ENCODE results near the gene TCERG1.
A peak's percentile ranks its signal among the peaks of the same experiment; 100 is the strongest.

TCERG1 gene

DNA sequence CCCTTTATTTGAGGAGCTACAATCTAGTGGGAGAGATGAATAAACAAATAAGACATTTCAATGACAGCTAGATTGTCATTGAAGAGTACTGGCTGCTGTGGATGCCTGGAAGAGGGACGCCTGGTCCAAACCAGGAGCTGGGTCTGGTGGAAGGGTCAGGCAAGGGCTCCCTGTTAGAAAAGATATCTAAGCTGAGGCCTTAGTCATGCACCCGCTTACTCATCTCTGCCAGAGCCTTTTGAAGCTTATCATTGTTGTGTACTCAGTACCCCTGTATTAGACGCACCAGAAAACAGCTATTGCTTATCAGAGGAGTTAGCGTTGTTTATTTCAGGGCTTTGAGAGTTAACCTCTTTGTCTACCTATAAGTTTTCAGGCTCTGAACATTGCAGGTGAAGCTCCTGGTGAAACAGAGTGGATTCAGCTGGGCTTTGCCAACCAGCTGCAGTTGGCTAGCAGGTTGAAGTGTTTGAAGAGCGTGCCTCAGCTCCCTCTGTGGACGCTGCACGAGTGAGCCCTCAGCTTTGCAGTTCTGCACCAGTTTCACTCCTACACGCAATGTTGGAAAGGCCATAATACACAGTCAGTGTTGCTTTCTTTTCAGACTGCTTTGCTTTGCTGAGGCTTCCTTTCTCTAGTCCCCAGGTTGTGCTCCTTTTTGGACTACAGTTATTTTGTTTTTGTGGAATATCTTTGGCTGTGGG lies 74.4 kb downstream of the TCERG1 start:
- TF ChIP-seq, protein P1, sequence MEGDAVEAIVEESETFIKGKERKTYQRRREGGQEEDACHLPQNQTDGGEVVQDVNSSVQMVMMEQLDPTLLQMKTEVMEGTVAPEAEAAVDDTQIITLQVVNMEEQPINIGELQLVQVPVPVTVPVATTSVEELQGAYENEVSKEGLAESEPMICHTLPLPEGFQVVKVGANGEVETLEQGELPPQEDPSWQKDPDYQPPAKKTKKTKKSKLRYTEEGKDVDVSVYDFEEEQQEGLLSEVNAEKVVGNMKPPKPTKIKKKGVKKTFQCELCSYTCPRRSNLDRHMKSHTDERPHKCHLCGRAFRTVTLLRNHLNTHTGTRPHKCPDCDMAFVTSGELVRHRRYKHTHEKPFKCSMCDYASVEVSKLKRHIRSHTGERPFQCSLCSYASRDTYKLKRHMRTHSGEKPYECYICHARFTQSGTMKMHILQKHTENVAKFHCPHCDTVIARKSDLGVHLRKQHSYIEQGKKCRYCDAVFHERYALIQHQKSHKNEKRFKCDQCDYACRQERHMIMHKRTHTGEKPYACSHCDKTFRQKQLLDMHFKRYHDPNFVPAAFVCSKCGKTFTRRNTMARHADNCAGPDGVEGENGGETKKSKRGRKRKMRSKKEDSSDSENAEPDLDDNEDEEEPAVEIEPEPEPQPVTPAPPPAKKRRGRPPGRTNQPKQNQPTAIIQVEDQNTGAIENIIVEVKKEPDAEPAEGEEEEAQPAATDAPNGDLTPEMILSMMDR (IDR thresholded peaks at IDR 0.05), result no peak

DNA sequence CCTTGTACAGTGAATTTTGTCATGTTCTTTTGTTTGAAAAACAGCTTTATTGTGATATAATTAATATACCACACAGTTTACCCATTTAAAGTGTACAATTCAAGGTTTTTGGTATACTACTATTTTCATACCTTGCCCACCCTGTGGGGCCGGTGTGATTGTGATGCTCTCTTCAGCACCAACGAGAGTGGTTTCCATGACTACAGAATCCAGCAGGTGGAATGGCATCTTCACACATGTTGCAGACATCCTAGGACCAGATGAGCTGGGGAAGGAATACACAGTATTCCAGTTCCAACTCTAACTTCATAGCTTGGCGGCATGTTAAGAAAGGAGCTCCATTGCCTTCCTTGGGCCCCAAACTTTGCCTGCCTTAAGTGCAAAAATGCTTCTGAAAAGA lies 76.6 kb downstream of the TCERG1 start:
- TF ChIP-seq, protein P1 (IDR thresholded peaks at IDR 0.05), result no peak

DNA sequence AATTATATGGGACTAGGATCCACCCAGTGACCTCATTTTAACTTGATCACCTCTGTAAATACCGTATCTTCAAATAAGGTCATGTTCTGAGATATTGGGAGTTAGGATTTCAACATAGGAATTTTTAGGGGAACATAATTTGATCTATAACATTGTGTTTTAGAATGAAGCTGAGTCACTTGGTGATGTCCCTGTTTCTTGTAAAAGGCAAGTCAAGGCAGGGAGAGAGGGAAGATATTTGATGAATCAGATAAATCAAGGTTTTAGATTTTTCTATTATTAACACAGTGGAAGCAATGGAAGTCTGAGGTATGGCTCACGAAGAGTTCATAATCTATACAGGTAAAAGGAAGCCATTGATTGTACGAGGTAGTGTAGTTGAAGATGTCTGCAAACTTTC lies 80.7 kb downstream of the TCERG1 start:
- TF ChIP-seq, protein P1 (IDR thresholded peaks at IDR 0.05), result no peak

DNA sequence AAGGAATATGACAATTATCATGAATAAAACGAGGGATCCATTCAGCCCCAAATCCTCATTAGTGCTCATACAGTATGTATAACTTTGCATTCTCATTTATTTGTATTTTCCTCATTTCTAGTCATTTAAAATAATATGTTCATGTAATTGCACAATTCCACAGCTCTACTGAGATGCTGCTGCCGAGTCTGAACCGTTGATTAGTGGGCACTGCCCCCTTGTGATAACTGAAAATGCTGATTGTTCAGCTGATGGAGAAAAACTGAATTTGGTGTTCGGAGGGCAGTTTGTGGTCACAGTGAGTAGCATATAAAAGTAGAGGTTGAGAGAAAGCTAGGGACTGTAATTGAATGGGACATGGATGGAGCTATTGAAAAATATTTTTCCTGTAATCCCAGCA lies 81.1 kb downstream of the TCERG1 start:
- TF ChIP-seq, protein P1 (IDR thresholded peaks at IDR 0.05), result no peak

DNA sequence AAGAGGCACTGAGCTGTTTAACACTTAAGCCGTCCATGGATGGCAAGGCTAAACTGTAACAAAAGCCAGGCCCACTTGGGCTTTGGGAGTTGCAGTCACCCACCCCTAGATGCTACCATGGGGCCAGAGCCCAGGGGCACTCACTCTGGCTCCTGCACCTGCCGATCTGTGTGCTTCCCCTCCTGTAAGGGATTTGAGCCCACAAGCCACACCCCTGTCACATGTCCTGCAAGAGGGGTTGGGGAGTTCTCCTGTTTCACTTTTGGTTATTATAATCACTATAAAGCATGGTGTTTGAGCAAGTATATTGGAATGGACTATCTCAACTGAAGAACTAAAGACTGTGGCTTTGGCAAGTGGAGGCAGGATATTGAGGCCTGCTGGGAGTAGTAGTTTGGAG lies 82.9 kb downstream of the TCERG1 start:
- TF ChIP-seq, protein P1 (IDR thresholded peaks at IDR 0.05), result no peak

DNA sequence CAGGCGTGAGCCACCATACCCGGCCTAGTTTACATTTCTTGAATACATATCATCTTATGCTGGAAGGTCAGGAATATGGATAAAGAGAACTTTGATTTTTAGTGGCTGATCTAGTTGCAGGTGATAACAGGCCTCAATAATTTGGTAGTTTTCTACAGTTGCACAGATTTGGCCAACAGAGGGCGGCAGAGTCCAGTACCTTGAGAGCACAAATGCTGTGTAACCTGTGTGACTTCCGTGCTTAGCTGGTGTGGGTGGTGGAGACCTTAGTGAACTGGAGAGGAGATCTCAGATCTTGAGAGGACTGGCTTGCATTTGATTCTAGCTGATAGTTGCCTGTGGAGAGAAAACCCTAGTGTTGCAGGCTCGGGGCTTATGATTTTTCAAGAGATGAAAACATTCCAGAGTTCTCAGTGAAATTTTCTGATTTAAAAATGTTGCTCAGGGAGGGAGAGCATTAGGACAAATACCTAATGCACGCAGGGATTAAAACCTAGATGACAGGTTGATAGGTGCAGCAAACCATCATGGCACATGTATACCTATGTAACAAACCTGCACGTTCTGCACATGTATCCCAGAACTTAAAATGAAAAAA lies 86.2 kb downstream of the TCERG1 start:
- TF ChIP-seq, protein P1 (IDR thresholded peaks at IDR 0.05), result peak; percentile 91

DNA sequence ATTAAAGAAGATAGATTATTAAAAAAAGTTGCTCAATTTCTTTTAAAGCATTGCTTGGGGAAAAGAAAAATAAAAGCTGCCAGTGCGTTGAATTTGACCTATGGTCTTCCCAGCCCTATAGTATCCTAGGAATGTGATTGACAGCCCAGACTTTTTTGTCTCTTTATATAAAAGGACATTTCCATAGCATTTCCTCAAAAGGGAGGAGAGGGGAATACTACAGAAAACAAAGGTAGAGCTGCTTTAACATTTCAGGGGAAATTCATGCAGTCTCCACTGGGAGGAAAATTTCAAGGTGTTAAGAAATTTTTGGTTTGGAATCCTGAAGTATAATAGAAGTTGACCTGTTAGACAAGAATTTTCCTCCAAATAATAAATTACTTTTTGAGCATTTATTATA lies 86.7 kb downstream of the TCERG1 start:
- TF ChIP-seq, protein P1 (IDR thresholded peaks at IDR 0.05), result no peak

Measured in LNCAP (cell line).